DOHH2 (cell line): Measurements from ENCODE around the gene ST3GAL4.
A peak's percentile ranks its signal among the peaks of the same experiment; 100 is the strongest.

ENCODE experiments used
- H3F3A ChIP-seq: fragments of 200-600 bp; sonication (generic), shearing (Covaris generic); 2 replicates; pipeline ENCODE4 v1.6.0; 2016; ENCODE audit warnings: antibody characterized with exemption, mild to moderate bottlenecking; ENCODE audit not compliant: control insufficient read depth, insufficient read depth
- H3K27ac ChIP-seq: fragments of 200-600 bp; sonication (generic); 2 replicates; pipeline ENCODE4 v1.5.1; 2014; ENCODE audit warnings: low read depth, mild to moderate bottlenecking, low read length, moderate library complexity
- H3K27me3 ChIP-seq: fragments of 200-600 bp; sonication (generic); 2 replicates; pipeline ENCODE4 v1.6.1; 2014; ENCODE audit warnings: mild to moderate bottlenecking, low read length, mixed read lengths; ENCODE audit not compliant: control insufficient read depth
- H3K36me3 ChIP-seq: fragments of 200-600 bp; sonication (generic); 2 replicates; pipeline ENCODE4 v1.6.1; 2014; ENCODE audit warnings: mild to moderate bottlenecking, low read length, moderate library complexity, mixed read lengths; ENCODE audit not compliant: control insufficient read depth
- H3K4me1 ChIP-seq: fragments of 200-600 bp; sonication (generic); 2 replicates; pipeline ENCODE4 v1.6.1; 2014; ENCODE audit warnings: mild to moderate bottlenecking, low read length, mixed read lengths; ENCODE audit not compliant: control insufficient read depth
- H3K4me2 ChIP-seq: fragments of 200-600 bp; sonication (generic); 2 replicates; pipeline ENCODE4 v1.6.0; 2014; ENCODE audit warnings: mild to moderate bottlenecking, low read length, moderate library complexity
- H3K4me3 ChIP-seq: fragments of 200-600 bp; sonication (generic); 2 replicates; pipeline ENCODE4 v1.5.1; 2014; ENCODE audit warnings: mild to moderate bottlenecking, low read length, mixed read lengths
- H3K79me2 ChIP-seq: fragments of 200-600 bp; sonication (generic); 2 replicates; pipeline ENCODE4 v1.6.1; 2014; ENCODE audit warnings: mild to moderate bottlenecking, low read length, mixed read lengths; ENCODE audit not compliant: control insufficient read depth
- H3K9me2 ChIP-seq: fragments of 200-600 bp; sonication (generic); replicated peaks from 2 replicates; pipeline ENCODE4 v1.6.1; 2014; ENCODE audit warnings: mild to moderate bottlenecking, low read length, mixed read lengths; ENCODE audit not compliant: control insufficient read depth
- H3K9me3 ChIP-seq: fragments of 200-600 bp; sonication (generic); 2 replicates; pipeline ENCODE4 v1.6.1; 2014; ENCODE audit warnings: antibody characterized with exemption, low read length, mixed read lengths; ENCODE audit not compliant: control insufficient read depth, insufficient read depth
- H4K20me1 ChIP-seq: fragments of 200-600 bp; sonication (generic); 2 replicates; pipeline ENCODE4 v1.6.0; 2014; ENCODE audit warnings: low read depth, mild to moderate bottlenecking, antibody characterized with exemption, low read length, moderate library complexity; ENCODE audit not compliant: control insufficient read depth, insufficient read depth
- EZH2phosphoT487 ChIP-seq: fragments of 200-600 bp; sonication (generic); IDR thresholded peaks from 2 replicates; pipeline ENCODE4 v1.6.1; 2017; ENCODE audit warnings: borderline replicate concordance, mild to moderate bottlenecking, antibody characterized with exemption, low read length, moderate library complexity, mixed read lengths
- TF ChIP-seq, protein P1 (sequence below): fragments of 200-600 bp; sonication (generic); IDR thresholded peaks from one replicate; pipeline ENCODE4 v1.5.1; 2014; ENCODE audit warnings: antibody characterized with exemption, mild to moderate bottlenecking, low read depth, low read length; ENCODE audit not compliant: poor library complexity, severe bottlenecking

ST3GAL4 gene

DNA sequence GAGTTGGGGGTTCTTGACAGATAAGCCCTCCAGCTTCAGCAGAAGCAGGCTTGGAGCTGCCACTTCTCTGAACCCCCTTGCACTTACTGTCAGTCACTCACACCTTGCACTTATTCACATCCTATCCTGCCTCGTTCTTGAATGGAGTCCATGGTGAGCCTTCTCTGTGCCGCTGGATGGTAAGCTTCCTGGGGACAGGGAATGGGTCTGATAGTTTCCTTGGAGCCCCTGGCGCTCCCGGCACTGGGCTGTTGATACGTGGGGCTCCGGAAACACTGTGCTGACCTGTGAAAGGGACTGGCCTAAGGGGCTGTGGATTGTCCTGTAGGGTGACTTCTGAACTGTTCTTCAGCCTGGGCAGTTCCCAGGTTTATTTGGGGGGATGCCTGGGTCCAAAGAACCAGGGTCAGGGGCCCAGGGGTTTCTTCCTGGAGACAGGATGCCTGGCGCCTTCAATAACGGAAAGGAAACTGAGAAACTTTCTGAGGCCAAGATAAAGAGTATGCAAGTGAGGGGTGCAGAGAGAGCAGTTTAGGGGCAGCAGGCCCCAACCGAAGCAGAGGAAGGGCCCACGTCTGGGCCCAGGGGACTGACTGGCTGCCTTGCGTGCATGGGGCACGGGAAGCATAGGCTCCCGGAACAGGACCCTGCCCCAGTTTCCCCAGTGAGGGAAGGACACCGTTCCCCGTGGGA lies 709 bp upstream of the ST3GAL4 start:
- Histone ChIP-seq H3K9me3 (no peaks in the 10 kb centered on the region), H4K20me1 (no peaks in the 10 kb centered on the region), H3K9me2 (no peaks in the 10 kb centered on the region), H3K36me3 (peaks cover 20% of the 10 kb centered on the region), H3K27me3 (no peaks in the 10 kb centered on the region), H3K4me1 (peaks cover 35% of the 10 kb centered on the region), H3F3A (peaks cover under 1% of the 10 kb centered on the region; the same call in 1 of the 2 replicates), H3K4me2 (peak overlapping the region; percentile 96), H3K27ac (peak overlapping the region; percentile 35), H3K4me3 (peak overlapping the region; percentile 97), H3K79me2 (peaks cover 54% of the 10 kb centered on the region)
- no peak for TF ChIP-seq EZH2phosphoT487
- TF ChIP-seq, protein P1, sequence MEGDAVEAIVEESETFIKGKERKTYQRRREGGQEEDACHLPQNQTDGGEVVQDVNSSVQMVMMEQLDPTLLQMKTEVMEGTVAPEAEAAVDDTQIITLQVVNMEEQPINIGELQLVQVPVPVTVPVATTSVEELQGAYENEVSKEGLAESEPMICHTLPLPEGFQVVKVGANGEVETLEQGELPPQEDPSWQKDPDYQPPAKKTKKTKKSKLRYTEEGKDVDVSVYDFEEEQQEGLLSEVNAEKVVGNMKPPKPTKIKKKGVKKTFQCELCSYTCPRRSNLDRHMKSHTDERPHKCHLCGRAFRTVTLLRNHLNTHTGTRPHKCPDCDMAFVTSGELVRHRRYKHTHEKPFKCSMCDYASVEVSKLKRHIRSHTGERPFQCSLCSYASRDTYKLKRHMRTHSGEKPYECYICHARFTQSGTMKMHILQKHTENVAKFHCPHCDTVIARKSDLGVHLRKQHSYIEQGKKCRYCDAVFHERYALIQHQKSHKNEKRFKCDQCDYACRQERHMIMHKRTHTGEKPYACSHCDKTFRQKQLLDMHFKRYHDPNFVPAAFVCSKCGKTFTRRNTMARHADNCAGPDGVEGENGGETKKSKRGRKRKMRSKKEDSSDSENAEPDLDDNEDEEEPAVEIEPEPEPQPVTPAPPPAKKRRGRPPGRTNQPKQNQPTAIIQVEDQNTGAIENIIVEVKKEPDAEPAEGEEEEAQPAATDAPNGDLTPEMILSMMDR = no peak

DNA sequence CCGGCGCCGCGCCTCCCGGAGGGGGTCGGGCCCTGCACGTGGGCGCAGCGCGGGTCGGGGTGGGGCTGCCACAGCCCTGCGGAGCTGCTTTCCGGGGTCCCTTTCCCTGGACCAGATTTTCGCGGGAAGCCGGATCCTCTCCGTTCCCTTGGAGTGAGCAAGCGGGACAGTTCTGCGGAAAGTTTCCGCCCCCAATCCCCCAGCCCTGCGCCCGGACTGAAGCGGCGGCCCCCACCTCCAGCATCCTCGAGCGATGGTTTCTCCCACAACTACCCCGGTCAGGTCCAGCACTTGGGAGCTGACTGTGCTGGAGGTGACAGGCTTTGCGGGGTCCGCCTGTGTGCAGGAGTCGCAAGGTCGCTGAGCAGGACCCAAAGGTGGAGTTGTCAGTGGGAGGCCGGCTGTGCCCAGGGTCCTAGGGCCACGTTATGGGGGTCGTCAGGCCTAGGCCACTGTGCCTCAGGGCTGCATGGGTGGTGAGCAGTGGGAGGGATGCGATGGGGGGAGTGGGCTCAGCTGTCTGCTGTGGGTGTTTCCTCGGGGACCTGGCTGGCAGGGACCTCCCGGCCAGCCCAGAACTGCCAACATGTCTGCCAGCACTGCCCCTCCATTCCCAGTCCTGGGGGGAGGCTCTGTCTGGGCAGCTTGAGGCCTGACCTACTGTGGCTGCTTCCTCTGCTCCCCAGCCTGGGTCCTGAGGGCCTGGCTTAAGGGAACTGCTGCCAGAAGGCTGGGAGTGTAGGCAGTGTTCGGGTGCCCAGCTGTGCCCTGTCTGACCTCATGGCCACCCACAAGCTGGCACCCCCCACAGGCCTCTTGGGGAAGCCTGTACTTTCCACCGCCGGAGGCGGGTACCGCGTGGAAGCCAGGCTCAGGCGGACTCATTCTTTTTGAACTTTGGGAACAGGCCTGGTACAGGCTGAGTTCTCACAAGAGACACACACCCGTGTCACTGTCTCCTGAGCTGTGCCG lies 726 bp downstream of the ST3GAL4 start:
- Histone ChIP-seq H3K27me3 (no peaks in the 10 kb centered on the region), H3K9me3 (no peaks in the 10 kb centered on the region), H3K4me3 (peak overlapping the region; percentile 97), H3K27ac (no peak overlapping the region), H3K36me3 (peaks cover 15% of the 10 kb centered on the region), H3K9me2 (no peaks in the 10 kb centered on the region), H3K4me2 (peak overlapping the region; percentile 96), H3K79me2 (peaks cover 46% of the 10 kb centered on the region), H3K4me1 (peaks cover 35% of the 10 kb centered on the region), H4K20me1 (no peaks in the 10 kb centered on the region), H3F3A (no peaks in the 10 kb centered on the region)
- TF ChIP-seq, protein P1 = no peak

DNA sequence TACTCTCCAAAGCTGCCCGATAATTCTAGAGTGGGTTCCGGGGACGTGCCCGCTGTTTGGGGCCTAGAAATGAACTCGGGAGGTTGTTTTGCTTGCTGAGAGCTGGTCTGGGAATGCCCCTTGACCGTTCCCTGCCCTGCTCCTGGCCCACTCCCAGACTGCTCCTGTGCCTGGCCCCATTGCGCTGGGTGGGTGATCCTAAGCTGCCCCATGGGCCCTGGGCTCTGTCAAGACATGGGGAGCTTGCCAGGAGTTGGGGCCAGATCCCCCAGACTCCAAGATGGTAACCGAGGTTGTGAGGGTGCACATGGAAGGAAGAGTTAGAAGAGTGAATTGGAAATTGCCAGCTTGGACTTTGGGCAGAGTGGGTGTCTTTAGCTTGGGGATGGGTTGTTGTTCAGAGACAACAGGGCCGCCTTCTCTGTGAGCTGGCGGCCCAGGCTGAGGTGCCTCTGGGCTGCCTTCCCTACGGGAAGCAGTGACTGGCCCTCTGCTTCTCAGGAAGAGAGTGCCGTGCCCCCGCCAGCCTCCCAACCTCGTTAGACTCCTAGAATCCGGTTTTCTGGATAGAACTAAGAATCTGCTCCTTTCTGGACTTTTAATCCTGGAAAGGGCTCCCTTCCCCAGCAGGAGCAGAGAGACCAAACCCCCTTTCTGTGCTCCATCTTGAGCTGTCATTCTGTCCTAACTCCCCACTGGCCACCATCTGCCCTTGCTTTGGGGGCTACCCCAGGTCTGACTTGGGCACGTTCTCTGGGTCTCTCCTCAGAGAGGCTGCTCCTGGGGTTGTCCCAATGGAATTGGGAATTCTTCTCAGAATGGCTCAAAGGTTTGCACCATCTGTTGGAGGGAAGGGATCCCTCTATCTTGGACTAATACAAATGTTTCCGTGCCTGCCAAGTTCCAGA lies 1.8 kb downstream of the ST3GAL4 start:
- Histone ChIP-seq H3K27me3 (no peaks in the 10 kb centered on the region), H3K4me2 (peak overlapping the region; percentile 96), H3K9me2 (no peaks in the 10 kb centered on the region), H4K20me1 (no peaks in the 10 kb centered on the region), H3F3A (no peaks in the 10 kb centered on the region), H3K27ac (no peak overlapping the region), H3K4me3 (no peak overlapping the region), H3K9me3 (no peaks in the 10 kb centered on the region), H3K79me2 (peaks cover 36% of the 10 kb centered on the region), H3K4me1 (peaks cover 32% of the 10 kb centered on the region), H3K36me3 (peaks cover 8% of the 10 kb centered on the region)
- TF ChIP-seq EZH2phosphoT487 = no peak
- TF ChIP-seq, protein P1 = no peak
